SU-DHL-6 (cell line): ENCODE results near the gene SYCE1L.

ENCODE experiments used
- EZH2phosphoT487 ChIP-seq: fragments of 200-600 bp; sonication (generic), shearing (Covaris generic); conservative IDR thresholded peaks from 2 replicates; pipeline ENCODE4 v1.6.1; 2018; ENCODE audit warnings: mild to moderate bottlenecking, antibody characterized with exemption, low read length, moderate library complexity, mixed read lengths
- TF ChIP-seq, protein P1 (sequence below): fragments of 200-600 bp; sonication (generic); IDR thresholded peaks from one replicate; pipeline ENCODE4 v1.5.1; 2017; ENCODE audit warnings: antibody characterized with exemption, mild to moderate bottlenecking, low read length, moderate library complexity; ENCODE audit not compliant: insufficient read depth, poor library complexity, severe bottlenecking

DNA sequence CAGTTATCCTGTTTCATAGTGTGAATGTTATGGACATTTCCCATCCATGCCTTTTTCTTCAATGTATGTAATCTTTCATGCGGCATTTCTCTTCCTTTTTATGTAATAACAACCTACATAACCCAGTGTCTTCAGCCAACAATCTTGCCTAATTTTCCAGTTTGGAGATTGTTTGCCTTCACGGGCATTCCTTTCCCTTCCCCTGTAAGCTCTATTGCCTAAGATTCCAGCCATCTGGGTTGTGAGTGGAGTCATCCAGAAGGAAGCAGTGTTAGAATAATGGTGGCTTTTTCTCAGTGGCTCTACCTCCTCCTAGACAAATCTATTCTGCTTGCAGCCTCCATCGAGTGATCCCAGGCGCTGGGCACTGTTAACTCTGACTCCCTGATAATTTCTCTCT is 22.3 kb downstream of the SYCE1L start:
- TF ChIP-seq, protein P1, sequence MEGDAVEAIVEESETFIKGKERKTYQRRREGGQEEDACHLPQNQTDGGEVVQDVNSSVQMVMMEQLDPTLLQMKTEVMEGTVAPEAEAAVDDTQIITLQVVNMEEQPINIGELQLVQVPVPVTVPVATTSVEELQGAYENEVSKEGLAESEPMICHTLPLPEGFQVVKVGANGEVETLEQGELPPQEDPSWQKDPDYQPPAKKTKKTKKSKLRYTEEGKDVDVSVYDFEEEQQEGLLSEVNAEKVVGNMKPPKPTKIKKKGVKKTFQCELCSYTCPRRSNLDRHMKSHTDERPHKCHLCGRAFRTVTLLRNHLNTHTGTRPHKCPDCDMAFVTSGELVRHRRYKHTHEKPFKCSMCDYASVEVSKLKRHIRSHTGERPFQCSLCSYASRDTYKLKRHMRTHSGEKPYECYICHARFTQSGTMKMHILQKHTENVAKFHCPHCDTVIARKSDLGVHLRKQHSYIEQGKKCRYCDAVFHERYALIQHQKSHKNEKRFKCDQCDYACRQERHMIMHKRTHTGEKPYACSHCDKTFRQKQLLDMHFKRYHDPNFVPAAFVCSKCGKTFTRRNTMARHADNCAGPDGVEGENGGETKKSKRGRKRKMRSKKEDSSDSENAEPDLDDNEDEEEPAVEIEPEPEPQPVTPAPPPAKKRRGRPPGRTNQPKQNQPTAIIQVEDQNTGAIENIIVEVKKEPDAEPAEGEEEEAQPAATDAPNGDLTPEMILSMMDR = no peak
- no peak for TF ChIP-seq EZH2phosphoT487
